ENCODE results near the gene UMAD1.

The UMAD1 gene

DNA sequence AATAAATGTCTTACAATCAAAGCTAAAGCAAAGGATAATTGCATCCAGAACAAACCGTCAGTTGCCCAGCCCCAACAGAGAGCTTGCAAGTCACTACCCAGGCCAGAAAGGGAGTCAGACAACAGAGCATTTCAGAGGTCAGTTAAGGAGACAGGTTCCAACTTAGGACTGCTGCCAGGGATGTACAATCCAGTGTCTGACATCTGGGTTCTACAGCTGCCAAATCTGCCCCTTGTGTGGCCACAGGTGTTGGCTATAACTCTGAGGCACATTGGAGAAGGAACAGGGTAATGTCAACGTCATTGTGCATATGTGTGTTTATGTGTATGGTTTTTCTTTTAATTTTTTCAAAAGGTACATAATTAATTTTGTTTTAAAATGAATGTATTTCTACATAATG lies 242.8 kb downstream of the UMAD1 start:
- DNase-seq (ENCODE audit: low spot score), result no peak

DNA sequence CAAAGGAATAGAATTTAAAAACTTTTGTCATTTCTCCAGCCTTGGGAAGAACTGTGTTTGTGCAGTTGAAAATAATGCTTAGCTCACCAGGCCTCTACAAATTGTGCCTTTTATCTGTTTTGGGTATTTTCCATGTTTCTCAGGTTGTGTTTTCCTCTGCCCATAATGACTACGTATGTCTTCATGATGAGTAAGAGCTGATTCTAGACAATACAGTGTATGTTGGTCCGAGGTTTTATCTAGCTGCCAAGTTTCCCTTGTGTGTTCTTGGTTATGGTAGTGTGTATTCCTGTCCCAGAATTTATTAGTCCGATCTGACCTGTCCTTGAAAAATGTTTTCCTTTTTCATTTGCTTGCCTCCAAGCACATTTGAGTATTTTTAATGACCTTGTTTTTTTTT lies 244.3 kb downstream of the UMAD1 start:
- DNase-seq (ENCODE audit: low spot score), result no peak

GRCh38 chr7:7889791-7890568 lies 249.4 kb downstream of the UMAD1 start:
- no peak for DNase-seq (ENCODE audit: low spot score)

- peak; percentile 64 for DNase-seq (ENCODE audit: low spot score)
Measured at GRCh38 chr7:7895004-7895650, 254.6 kb downstream of the UMAD1 start.

DNA sequence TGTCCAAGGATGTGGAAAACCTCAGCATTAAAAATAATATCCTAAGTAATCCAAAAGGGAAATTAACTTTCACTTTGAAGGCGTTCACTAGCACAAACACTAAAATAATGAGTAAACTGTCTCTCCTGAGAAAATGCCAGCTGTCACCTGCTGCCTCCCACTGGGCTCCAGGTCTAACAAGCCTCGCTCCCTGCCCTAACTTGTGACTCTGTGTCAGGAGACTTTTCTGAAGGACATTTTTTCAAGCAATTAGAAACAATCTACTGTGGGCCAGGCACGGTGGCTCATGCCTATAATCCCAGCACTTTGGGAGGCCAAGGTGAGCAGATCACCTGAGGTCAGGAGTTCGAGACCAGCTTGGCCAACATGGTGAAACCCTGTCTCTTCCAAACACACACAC lies 255.2 kb downstream of the UMAD1 start:
- no peak for DNase-seq (ENCODE audit: low spot score)

DNA sequence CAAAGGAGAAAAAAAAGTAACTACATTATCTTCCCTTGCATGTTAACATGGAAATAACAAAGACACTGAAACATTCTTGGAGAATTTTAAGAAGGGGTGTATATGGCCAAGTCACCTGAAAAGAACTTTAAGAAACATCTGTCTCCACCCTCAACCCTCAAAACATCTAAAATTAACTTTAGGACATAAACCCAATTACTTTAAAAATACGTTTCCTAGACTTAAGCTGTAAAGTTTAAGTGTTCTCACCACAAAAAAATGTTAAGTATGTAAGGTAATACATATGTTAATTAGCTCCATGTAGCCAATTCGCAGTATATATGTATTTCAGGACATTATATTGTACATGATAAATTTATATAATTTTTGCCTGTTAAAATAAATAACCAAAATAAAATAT lies 257.0 kb downstream of the UMAD1 start:
- DNase-seq (ENCODE audit: low spot score), result no peak

DNA sequence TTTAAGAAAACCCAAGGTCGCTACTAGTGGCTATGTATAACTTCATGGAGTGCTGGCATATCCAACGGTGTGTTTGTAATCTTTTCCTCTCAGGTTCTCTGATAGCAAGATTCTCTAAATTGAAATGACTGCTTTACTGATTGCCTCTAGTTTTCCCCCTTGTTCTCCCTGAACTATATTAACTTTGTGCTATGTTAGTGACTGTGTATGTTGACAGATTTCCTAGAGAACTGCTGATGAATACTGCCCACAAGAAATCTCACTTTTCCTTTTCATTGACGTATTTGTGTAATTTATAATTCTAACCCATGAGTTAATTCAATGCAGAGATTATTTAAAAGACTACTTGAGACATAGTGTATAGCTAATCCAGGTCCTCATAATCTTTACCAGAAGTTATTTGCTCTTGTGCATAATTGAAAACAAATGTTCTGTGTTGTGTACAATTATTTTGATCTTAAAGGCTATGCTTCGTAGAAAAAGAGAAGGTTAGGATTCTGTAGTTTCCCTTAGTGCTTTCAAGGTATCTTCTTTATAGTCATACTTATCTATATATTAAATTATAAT lies 257.5 kb downstream of the UMAD1 start:
- DNase-seq (ENCODE audit: low spot score), result no peak

GRCh38 chr7:7902845-7903244 lies 262.3 kb downstream of the UMAD1 start:
- no peak for DNase-seq (ENCODE audit: low spot score)

DNA sequence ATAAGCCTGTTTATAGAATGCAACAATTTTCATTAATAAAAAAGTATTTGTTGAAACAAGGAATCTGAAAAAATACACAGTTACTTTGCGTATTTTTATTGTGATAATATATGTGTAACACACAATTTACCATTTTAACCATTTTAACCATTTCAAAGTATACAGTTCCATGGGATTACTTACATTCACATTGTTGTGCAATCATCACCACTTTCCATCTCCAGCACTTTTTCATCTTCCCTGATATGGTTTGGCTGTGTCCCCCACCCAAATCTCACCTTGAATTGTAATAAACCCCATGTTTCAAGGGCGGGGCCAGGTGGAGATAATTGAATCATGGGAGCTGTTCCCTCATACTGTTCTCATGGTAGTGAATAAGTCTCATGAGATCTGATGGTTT lies 266.8 kb downstream of the UMAD1 start:
- DNase-seq (ENCODE audit: low spot score), result no peak

GRCh38 chr7:7908622-7909145 lies 268.1 kb downstream of the UMAD1 start:
- no peak for DNase-seq (ENCODE audit: low spot score)

GRCh38 chr7:7909376-7909775 lies 268.8 kb downstream of the UMAD1 start:
- DNase-seq (ENCODE audit: low spot score), result no peak

DNA sequence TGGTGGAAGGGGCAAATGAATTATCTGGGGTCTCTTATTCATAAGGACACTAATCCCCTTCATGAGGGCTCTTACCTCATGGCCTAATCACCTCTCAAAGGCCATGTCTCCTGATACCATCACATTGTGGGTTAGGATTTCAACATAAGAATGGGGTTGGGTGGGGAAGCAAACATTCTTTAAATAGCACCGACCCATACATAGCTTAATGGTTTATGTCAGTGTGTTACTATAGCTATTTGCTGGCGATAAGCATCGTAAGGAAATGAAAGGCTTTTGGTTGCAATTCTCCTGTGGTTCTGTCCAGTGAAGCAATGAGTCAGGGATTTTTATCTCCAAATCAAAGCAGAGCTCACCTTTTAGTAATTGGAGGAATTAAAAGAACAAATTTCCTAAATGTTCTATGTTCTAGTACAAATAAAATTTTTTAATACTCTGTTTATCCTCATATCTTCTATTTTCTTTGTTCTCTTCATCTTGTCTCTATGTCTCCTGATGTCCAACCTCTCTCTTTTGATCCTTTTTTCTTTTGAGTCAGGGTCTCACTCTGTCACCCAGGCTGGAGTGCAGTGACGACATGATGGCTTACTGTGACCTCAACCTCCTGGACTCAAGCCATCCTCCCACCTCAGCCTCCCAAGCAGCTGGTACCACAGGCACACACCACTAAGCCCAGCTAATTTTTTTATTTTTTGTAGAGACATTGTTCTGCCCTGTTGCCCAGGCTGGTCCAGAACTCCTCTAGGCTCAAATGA lies 271.0 kb downstream of the UMAD1 start:
- no peak for DNase-seq (ENCODE audit: low spot score)

- DNase-seq (ENCODE audit: low spot score), result no peak
Measured at GRCh38 chr7:7912937-7913336, 272.4 kb downstream of the UMAD1 start.

DNA sequence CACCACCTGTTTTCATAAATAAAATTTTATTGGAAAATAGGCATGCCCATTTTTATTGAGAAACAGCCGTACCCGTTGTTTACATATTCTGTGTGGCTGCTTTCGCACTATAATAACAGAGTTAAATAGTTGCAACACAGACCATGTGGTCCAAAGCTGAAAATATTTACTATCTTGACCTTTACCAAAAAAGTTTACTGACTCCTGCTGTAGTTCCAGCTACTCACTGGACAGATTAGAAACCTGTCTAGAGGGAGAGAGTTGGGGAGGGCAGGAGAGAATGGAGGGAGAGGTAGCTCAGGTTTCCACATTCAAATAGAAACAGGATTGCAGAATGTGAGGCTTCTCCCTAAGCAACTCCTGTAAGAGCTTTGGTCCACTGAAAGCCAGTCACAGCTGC lies 273.0 kb downstream of the UMAD1 start:
- DNase-seq (ENCODE audit: low spot score), result no peak

- DNase-seq (ENCODE audit: low spot score), result no peak
Measured at GRCh38 chr7:7914547-7914946, 274.0 kb downstream of the UMAD1 start.

DNA sequence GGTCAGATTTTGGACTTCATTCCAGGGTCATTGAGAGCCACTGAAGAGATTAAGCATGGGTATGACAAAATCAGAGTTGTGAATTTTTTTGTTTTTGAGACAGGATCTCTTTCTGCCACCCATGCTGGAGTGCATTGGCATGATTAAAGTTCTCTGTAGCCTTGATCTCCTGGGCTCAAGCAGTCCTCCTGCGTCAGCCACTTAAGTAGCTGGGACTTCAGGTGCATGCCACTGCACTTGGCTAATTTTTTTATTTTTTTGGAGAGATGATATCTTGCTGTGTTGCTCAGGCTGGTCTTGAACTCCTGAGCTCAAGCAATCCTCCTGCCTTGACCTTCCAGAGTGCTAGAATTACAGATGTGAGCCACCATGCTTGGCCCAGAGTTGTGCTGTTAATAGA lies 275.5 kb downstream of the UMAD1 start:
- DNase-seq (ENCODE audit: low spot score), result no peak

- DNase-seq (ENCODE audit: low spot score), result no peak
Measured at GRCh38 chr7:7917593-7917992, 277.0 kb downstream of the UMAD1 start.

GRCh38 chr7:7918736-7919448 lies 278.3 kb downstream of the UMAD1 start:
- no peak for DNase-seq (ENCODE audit: low spot score)

DNA sequence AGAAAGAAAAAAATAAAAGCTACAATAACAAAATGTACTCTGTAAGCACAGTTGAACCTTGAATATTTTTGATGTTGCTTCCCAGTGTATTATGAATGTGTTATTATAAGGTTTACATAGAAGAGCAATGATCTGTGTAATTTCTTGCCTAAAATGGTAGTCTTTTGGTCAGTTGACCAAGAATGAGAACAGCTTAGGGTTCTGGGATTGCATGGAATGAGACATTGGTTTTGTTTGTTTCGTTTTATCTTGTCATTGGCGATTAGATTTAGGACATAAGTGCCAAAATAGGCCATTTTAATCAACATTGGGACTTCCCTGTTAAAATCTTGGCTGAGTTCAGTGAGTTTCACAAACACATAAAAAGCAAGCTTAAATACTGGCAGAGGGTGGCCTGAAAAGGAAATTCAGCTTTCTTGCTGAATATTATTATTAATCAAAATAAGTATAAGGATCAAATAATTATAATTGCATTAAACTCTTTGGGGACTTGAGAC lies 278.9 kb downstream of the UMAD1 start:
- no peak for DNase-seq (ENCODE audit: low spot score)

DNA sequence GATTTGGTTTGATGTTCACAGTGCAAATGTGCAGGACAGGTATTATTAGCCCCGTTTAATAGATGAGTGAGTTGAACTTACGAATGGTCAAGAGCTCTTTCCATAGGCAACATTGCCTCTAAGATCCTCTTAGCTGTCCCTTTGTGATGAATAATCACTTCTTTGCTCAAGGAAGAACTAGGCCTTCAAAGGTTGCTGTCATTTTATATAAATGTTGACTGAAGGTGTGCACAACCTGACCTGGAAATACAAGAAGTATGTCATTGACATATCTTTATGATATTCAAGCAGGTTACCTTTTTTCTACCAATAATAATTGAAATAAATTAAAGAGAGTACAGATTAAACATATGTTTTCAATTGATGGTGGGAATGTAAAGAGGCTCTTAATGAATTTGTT lies 279.5 kb downstream of the UMAD1 start:
- no peak for DNase-seq (ENCODE audit: low spot score)

DNA sequence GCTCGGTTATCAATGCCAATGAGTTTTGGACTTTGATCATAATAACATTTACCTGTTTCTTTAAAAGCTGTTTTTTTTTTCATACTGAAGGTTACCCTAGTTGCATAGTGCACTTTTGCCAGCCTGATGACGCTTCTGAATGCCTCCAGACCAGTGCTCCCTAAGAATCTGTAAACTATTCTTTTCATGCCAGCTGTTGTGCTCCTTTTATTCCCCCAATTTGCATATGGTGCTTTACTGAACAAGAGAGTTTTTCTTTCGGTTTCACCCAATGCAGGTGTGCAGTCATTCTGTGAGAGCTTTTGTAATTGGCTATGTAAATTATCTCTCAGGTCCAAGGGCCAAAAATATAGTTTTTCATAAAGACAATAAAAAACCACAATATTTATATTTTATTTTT lies 279.9 kb downstream of the UMAD1 start:
- peak; percentile 33 for DNase-seq (ENCODE audit: low spot score)

DNA sequence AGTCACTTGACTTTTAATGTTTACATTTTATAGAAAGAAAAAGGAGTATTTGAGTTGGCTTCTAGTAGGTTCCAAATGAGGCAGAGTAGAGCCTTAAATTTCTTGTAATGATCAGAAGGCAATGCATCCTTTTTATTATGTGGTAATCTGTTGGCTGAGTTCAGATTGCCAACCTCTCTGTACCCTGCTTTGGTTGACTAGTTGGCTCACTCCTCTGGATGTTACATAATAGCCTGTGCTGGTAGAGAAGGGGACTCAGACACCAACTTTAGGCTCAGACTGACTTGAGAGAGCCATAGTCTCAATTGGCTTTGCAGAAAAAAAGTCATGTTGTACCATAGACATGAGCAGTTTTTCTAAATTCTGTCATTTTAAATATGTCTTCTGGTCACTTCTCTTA lies 281.3 kb downstream of the UMAD1 start:
- DNase-seq (ENCODE audit: low spot score), result peak; percentile 35
